HEK293T (cell line): ENCODE measurements around the gene CHD3.

Experiments used
- CTCF ChIA-PET: fragments of 350-600 bp; formaldehyde crosslinking; extraction: SDS; loops from one replicate; lab custom pipeline; 2021; ENCODE audit warnings: antibody characterized with exemption, inconsistent platforms; lab: Yijun Ruan, JAX
- POLR2A ChIA-PET: fragments of 350-600 bp; formaldehyde crosslinking; extraction: SDS; loops from one replicate; lab custom pipeline; 2020; ENCODE audit warnings: antibody characterized with exemption, inconsistent platforms; lab: Yijun Ruan, JAX
- DNase-seq: peaks from one replicate; pipeline ENCODE4 v3.0.0; 2012; ENCODE audit warnings: mixed read lengths; ENCODE audit errors: extremely low spot score
- ARNT ChIP-seq: fragments of 450-650 bp; IDR thresholded peaks from 2 replicates; pipeline ENCODE4 v1.6.1; 2017; ENCODE audit warnings: mild to moderate bottlenecking
- BHLHE40 ChIP-seq: fragments of 450-650 bp; IDR thresholded peaks from 2 replicates; pipeline ENCODE4 v1.6.1; 2016; ENCODE audit warnings: mild to moderate bottlenecking, moderate library complexity, borderline replicate concordance
- ELF4 ChIP-seq: fragments of 450-650 bp; IDR thresholded peaks from 2 replicates; pipeline ENCODE4 v1.6.1; 2017; ENCODE audit warnings: antibody characterized with exemption
- FOXA1 ChIP-seq: fragments of 450-650 bp; IDR thresholded peaks from 2 replicates; pipeline ENCODE4 v1.6.1; 2016; ENCODE audit warnings: mild to moderate bottlenecking
- FOXK2 ChIP-seq: fragments of 450-650 bp; IDR thresholded peaks from 2 replicates; pipeline ENCODE4 v1.6.1; 2016; ENCODE audit warnings: mild to moderate bottlenecking
- FOXM1 ChIP-seq: fragments of 450-650 bp; IDR thresholded peaks from 2 replicates; pipeline ENCODE4 v1.6.1; 2017; ENCODE audit warnings: mild to moderate bottlenecking, borderline replicate concordance
- HDGF ChIP-seq: fragments of 450-650 bp; IDR thresholded peaks from 2 replicates; pipeline ENCODE4 v1.6.1; 2017; ENCODE audit warnings: antibody characterized with exemption, borderline replicate concordance
- L3MBTL2 ChIP-seq: fragments of 450-650 bp; conservative IDR thresholded peaks from 2 replicates; pipeline ENCODE4 v1.6.1; 2016; ENCODE audit warnings: mild to moderate bottlenecking
- NFRKB ChIP-seq: fragments of 450-650 bp; IDR thresholded peaks from 2 replicates; pipeline ENCODE4 v1.6.1; 2016; ENCODE audit warnings: mild to moderate bottlenecking, moderate library complexity
- SP1 ChIP-seq: fragments of 450-650 bp; IDR thresholded peaks from 2 replicates; pipeline ENCODE4 v1.6.1; 2017
- SUZ12 ChIP-seq: fragments of 450-650 bp; IDR thresholded peaks from 2 replicates; pipeline ENCODE4 v1.6.1; 2016; ENCODE audit warnings: mild to moderate bottlenecking
- ZNF384 ChIP-seq: fragments of 450-650 bp; IDR thresholded peaks from 2 replicates; pipeline ENCODE4 v1.6.1; 2016
- TF ChIP-seq, protein P1 (sequence below): fragments of 450-650 bp; IDR thresholded peaks from 2 replicates; pipeline ENCODE4 v1.6.1; 2016

The CHD3 gene

DNA sequence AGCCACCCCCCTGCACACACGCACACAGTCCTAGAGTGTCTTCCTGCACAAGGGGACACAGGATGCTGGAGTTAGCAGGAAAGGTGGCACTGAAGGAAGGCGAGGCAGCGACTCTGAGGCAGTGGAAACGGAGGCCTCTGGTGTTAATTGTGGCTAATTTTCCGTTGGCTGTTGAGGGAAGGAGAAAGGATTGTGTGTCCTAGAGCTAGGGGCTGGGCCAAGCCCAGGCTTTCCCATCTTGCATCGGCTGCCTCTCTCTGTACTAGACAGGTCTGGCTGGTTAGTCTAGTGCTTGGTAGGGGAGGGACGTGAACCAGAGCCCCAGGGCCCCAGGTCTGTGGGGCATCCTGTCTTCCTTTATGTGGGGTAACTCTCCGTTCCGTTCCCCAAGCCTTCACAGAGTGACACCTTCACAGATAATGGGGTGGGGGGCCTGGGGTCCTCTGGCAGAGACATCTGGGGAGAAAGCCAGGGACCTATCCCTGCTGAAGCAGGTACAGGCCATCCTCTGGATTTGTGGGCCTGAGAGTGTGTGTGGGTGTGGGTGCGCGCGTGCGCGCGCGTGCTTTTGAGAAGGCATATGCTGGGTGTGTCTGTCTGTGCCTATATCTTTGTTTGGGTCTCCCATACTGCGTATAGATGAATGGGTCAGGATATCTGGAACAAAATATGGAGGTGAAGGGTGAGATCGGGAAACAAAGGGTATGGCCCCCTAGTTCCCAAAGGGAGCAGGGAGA is at the start of gene CHD3:
TSS of gene CHD3 (plus strand) at position 606 of the 737 bp plus-strand sequence. CDS start 212 bp downstream, outside the sequence.
- no peak for DNase-seq
- POLR2A ChIA-PET = interaction anchor here (0.8 kb wide), 1 partner anchor 31 kb away, joined by 3 read pairs; the partner anchor contains the start of gene NAA38
- TF ChIP-seq NFRKB (no peak), HDGF (no peak), FOXM1 (no peak), SP1 (no peak), ZNF384 (no peak), SUZ12 (no peak)
- CTCF ChIA-PET = no interaction called here

DNA sequence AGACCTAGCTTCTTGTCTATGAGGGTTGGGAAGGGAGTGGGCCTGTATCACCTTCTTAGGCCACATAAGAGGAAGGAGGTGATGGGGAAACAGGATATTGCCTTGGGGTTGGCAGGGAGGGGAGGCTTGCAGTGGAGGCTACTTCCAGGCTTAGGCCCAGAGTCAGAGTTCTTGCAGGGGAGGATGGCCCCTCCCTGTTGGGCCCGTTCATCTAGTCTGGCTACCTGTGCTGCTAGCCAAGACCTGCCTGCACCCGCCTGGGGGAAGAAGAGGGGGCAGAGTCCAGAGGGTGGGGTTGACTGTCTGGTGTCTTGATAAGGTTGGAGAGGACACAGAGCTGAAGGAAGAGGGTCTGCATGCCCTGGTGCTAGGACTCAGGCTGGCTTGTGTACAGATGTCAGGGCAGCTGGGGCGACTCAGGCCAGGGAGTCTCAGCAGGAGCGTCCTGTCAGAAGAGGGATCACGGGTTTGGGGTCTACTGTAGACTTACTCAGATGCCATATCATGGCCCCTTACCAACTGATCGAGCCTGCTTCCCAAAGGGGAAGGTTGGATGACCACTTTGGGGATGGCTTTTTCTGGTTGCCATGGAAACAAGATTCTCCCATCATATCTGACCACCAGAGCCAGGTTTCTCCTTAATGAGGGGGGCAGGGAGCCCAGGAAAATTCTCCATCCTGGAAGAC is 49.3 kb upstream of the CHD3 start:
- DNase-seq = no peak
- TF ChIP-seq BHLHE40 (no peak), FOXM1 (no peak), ARNT (no peak), ELF4 (no peak), HDGF (no peak), FOXK2 (no peak), FOXA1 (no peak), ZNF384 (no peak), SUZ12 (no peak)
- CTCF ChIA-PET = interaction anchor here (0.6 to 1.8 kb wide), 2 partner anchors 18 to 123 kb away, joined by 3 to 5 read pairs; no protein-coding TSS in a partner anchor
- POLR2A ChIA-PET = interaction anchor here (0.7 to 1.1 kb wide), 3 partner anchors 17 to 153 kb away, joined by 3 to 4 read pairs (median 3); partner anchors contain the start of gene NAA38

DNA sequence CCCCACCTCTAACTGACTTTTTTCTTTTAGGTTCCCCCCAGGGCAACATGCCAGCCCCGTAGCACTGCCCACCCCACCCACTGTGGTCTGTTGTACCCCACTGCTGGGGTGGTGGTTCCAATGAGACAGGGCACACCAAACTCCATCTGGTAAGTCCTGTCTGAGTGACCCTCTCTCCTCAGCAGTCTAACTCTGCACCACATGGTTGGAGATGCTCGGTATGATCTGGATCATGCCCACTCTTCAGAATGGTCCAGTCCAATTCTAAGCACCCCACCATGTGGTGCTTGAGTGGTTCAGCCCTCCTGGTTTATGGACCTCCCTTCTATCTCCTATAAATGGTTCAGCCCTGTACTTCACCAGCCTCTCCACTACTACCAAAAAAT is 48.7 kb upstream of the CHD3 start:
- CTCF ChIA-PET = no interaction called here
- no peak; the same call in 1 of the 2 replicates for TF ChIP-seq BHLHE40
- TF ChIP-seq ZNF384 = no peak
- DNase-seq = no peak
- POLR2A ChIA-PET = no interaction called here

DNA sequence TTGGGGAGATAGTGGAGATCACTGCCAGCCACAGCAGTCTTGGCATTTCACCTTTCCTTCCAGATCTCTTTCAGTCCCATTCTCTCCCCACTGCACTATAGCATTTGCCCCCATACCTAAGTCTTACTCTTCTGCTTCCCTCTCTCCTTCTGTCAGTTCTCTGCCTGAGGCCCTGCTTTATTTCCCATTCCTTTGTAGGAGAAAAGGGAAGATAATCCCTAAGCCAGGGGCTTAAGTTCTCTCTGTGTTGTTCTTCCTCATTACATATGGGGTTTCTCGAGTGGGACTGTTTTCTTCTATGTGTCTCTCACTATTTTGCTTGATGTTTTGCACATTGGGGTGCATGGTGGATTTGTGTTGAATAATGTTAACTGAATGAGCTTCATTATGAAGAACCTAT is 48.1 kb upstream of the CHD3 start:
- ChIA-PET CTCF (no interaction called here), POLR2A (interaction anchor here (1.7 to 3.4 kb wide), 2 partner anchors 16 to 152 kb away, joined by 6 to 18 read pairs; partner anchors contain the start of genes NAA38, TP53 and WRAP53)
- TF ChIP-seq, protein P1, sequence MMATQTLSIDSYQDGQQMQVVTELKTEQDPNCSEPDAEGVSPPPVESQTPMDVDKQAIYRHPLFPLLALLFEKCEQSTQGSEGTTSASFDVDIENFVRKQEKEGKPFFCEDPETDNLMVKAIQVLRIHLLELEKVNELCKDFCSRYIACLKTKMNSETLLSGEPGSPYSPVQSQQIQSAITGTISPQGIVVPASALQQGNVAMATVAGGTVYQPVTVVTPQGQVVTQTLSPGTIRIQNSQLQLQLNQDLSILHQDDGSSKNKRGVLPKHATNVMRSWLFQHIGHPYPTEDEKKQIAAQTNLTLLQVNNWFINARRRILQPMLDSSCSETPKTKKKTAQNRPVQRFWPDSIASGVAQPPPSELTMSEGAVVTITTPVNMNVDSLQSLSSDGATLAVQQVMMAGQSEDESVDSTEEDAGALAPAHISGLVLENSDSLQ = no peak
- no peak for TF ChIP-seq SP1
- no peak for TF ChIP-seq HDGF
- TF ChIP-seq NFRKB = no peak
- TF ChIP-seq FOXK2 = no peak
- DNase-seq = no peak

DNA sequence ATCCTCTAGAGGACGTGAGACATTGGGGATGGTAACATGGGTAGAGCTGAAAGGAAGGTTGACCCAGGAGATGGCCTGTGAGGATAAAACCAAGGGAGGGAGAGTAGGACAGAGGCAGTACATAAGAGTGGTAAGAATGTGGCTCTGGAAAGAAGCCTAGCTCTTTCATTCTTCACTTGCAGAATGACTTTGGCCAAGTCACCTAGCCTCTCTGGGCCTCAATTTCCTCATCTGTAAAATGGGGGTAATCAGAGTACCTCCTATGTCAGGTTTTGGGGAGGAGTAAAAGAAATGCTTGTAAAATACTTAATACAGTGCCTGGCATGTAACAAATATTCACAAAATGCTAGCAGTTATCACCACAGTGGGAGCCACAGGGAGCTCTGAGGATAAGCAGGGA is 47.7 kb upstream of the CHD3 start:
- DNase-seq = no peak
- ChIA-PET CTCF (no interaction called here), POLR2A (interaction anchor here (1.7 to 3.4 kb wide), 2 partner anchors 16 to 153 kb away, joined by 6 to 18 read pairs; partner anchors contain the start of genes NAA38, TP53 and WRAP53)
- TF ChIP-seq SP1 (no peak), FOXM1 (no peak), ZNF384 (no peak), BHLHE40 (no peak)

DNA sequence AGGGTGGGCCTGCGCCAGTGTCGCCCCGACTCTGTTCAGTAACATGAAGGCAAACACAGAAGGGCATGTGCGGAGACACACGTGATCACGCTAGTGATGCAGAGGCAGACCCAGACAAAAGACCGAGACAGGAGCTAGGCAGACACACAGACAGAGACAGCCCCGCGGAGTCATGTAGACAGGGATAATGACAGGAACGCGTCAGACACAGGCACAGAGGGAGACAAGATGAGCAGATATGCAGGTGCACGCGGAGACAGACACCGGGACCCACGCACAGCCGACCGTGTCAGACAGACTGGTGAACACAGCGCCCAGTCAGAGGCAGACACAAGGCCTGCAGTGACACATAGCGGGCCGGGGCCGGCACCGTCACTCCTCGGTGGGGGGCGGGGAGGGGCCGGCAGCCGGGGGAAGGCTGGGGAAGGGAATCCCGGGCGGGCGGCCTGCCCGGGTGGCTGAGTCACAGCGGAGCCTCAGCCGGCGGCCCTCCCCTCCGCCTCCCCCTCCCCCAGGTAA is 47.1 kb upstream of the CHD3 start:
- CTCF ChIA-PET = interaction anchor here (1.4 kb wide), 1 partner anchor 98 kb away, joined by 4 read pairs; no protein-coding TSS in a partner anchor
- POLR2A ChIA-PET = interaction anchor here (1.7 to 3.4 kb wide), 2 partner anchors 15 to 153 kb away, joined by 6 to 18 read pairs; partner anchors contain the start of genes NAA38, TP53 and WRAP53
- no peak for TF ChIP-seq ARNT
- TF ChIP-seq L3MBTL2 = peak; percentile 83
- DNase-seq = peak; percentile 49

DNA sequence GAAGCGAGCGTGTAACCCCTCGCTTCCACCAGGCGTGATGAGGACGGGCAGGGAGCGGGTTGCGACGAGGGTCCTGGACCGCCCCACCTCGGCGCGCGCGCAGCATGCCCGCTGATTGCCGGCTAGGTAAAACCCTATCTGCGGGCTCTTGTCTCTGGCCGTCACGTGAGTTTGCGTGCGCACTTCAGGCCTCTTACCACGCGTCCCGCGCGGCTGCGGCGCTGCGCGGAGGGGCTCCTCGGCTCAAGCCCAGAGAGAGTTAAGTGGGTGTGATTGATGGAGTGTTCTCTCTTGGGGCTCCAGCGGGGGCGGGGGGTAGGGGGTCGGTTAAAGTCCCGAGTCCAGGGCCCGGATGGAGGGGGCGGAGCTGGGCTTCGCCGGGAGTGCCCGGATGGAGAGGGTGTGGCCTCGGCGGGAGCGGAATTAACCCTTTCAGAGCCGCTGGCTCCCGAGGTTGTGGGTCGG is 46.6 kb upstream of the CHD3 start:
- DNase-seq = peak; percentile 76
- no peak for TF ChIP-seq ELF4
- TF ChIP-seq, protein P1 = peak; percentile 49
- POLR2A ChIA-PET = interaction anchor here (0.9 to 3.4 kb wide), 5 partner anchors 15 to 154 kb away, joined by 4 to 18 read pairs (median 5); partner anchors contain the start of genes NAA38, TP53 and WRAP53
- CTCF ChIA-PET = interaction anchor here (1.4 kb wide), 1 partner anchor 98 kb away, joined by 4 read pairs; no protein-coding TSS in a partner anchor
